ENCODE data around the gene FYB1.

GRCh38 chr5:39223565-39224156 is 4.3 kb upstream of the FYB1 start:
- no peak for TF ChIP-seq OSR1 (CRISPR knock-in tag; IDR thresholded peaks at IDR 0.05)
- no peak for TF ChIP-seq ZNF565 (CRISPR knock-in tag; conservative IDR thresholded peaks at IDR 0.05; ENCODE audit: low read depth)
- TF ChIP-seq PATZ1 (CRISPR knock-in tag; IDR thresholded peaks at IDR 0.05; ENCODE audit: borderline replicate concordance): no peak
- TF ChIP-seq PPARA (CRISPR knock-in tag; IDR thresholded peaks at IDR 0.05; ENCODE audit: borderline replicate concordance): no peak
